Hepatocyte (in vitro differentiated cells): ENCODE measurements around the gene NXPH1. TPM values are rescaled to one million over a fixed set of nuclear protein-coding genes. Genes with fewer than 3 reads are reported as not detected.

Experiments
- DNase-seq: peaks from one replicate; pipeline ENCODE4 v3.0.0-alpha.2; 2016; ENCODE audit warnings: low spot score
- H2AFZ ChIP-seq: fragments of 200-600 bp; sonication (generic); 2 replicates; pipeline ENCODE4 v1.6.0; 2016; ENCODE audit warnings: antibody characterized with exemption, mild to moderate bottlenecking
- H3K27ac ChIP-seq: fragments of 200-600 bp; sonication (generic); 2 replicates; pipeline ENCODE4 v1.5.1; 2016; ENCODE audit warnings: mild to moderate bottlenecking
- H3K27me3 ChIP-seq: fragments of 200-600 bp; sonication (generic); 2 replicates; pipeline ENCODE4 v1.6.1; 2016
- H3K36me3 ChIP-seq: fragments of 200-600 bp; sonication (generic); replicated peaks from 2 replicates; pipeline ENCODE4 v1.5.1; 2016; ENCODE audit warnings: low read depth; ENCODE audit not compliant: insufficient read depth
- H3K4me1 ChIP-seq: fragments of 200-600 bp; sonication (generic); 2 replicates; pipeline ENCODE4 v1.5.1; 2016; ENCODE audit warnings: mild to moderate bottlenecking, moderate library complexity; ENCODE audit not compliant: insufficient read depth
- H3K4me2 ChIP-seq: fragments of 200-600 bp; sonication (generic); 2 replicates; pipeline ENCODE4 v1.6.0; 2016
- H3K4me3 ChIP-seq: fragments of 200-600 bp; sonication (generic); 2 replicates; pipeline ENCODE4 v1.5.1; 2016; ENCODE audit warnings: mild to moderate bottlenecking
- H3K79me2 ChIP-seq: fragments of 200-600 bp; sonication (generic); 2 replicates; pipeline ENCODE4 v1.6.0; 2017; ENCODE audit warnings: mild to moderate bottlenecking
- H3K9me2 ChIP-seq: fragments of 200-600 bp; sonication (generic); replicated peaks from 2 replicates; pipeline ENCODE4 v1.6.0; 2017; ENCODE audit warnings: mild to moderate bottlenecking; ENCODE audit not compliant: insufficient read depth
- H3K9me3 ChIP-seq: fragments of 200-600 bp; sonication (generic); 2 replicates; pipeline ENCODE4 v1.5.1; 2016; ENCODE audit warnings: low read depth, mild to moderate bottlenecking
- H4K20me1 ChIP-seq: fragments of 200-600 bp; sonication (generic); 2 replicates; pipeline ENCODE4 v1.6.0; 2016; ENCODE audit warnings: mild to moderate bottlenecking; ENCODE audit not compliant: insufficient read depth, poor library complexity, severe bottlenecking
- CTCF ChIP-seq: fragments of 200-600 bp; sonication (generic); IDR thresholded peaks from 2 replicates; pipeline ENCODE4 v1.5.1; 2016; ENCODE audit warnings: antibody characterized with exemption, mild to moderate bottlenecking; ENCODE audit not compliant: poor library complexity
- EZH2 ChIP-seq: fragments of 200-600 bp; sonication (generic); IDR thresholded peaks from 2 replicates; pipeline ENCODE4 v1.6.1; 2016; ENCODE audit warnings: antibody characterized with exemption, mild to moderate bottlenecking, borderline replicate concordance
- EZH2phosphoT487 ChIP-seq: fragments of 200-600 bp; sonication (generic); IDR thresholded peaks from one replicate; pipeline ENCODE4 v1.6.1; 2018; ENCODE audit warnings: antibody characterized with exemption, mild to moderate bottlenecking, low read depth, moderate library complexity; ENCODE audit not compliant: unreplicated experiment, severe bottlenecking
- WGBS: methylation state at CpG from one replicate; pipeline ENCODE4 v1.1.6; 2016; ENCODE audit warnings: low lambda C conversion rate; ENCODE audit errors: missing lambda C conversion rate; 5-methylcytosine and 5-hydroxymethylcytosine counted together
- polyA plus RNA-seq: library from polyadenylated mRNA; unstranded; fragments of >200 nt; fragmentation: Nextera tagmentation; extraction: Ambion mirVana; gene quantifications from 2 replicates; pipeline ENCODE4 v1.2.1, GENCODE V29; 2016
- total RNA-seq: library from RNA; depleted of rRNA; stranded (reverse); fragments of >200 nt; gene quantifications from 2 replicates; pipeline ENCODE4 v1.2.3, GENCODE V29; 2014

The NXPH1 gene
- total and polyA plus RNA-seq, 2 experiments from 2014 or later, result not detected

GRCh38 chr7:8668627-8669500 lies 235.5 kb downstream of the NXPH1 start:
- DNase-seq, result no peak
- no peaks in the 10 kb centered on the region for H3K27me3 ChIP-seq
- no peaks in the 10 kb centered on the region for H3K9me2 ChIP-seq
- H3K4me2 ChIP-seq, result no peak overlapping the region
- H3K79me2 ChIP-seq, result no peaks in the 10 kb centered on the region
- 87% methylated on average over 6 of the region's 6 CpGs for WGBS
- no peaks in the 10 kb centered on the region for H3K9me3 ChIP-seq
- TF ChIP-seq CTCF (no peak), EZH2phosphoT487 (no peak), EZH2 (no peak)
- H4K20me1 ChIP-seq, result no peaks in the 10 kb centered on the region
- no peaks in the 10 kb centered on the region for H3K4me1 ChIP-seq
- no peaks in the 10 kb centered on the region for H3K36me3 ChIP-seq
- H3K4me3 ChIP-seq, result no peak overlapping the region
- no peak overlapping the region for H2AFZ ChIP-seq
- no peak overlapping the region for H3K27ac ChIP-seq

GRCh38 chr7:8669501-8669851 lies 236.1 kb downstream of the NXPH1 start:
- no peaks in the 10 kb centered on the region for H3K36me3 ChIP-seq
- H3K27me3 ChIP-seq, result no peaks in the 10 kb centered on the region
- no peaks in the 10 kb centered on the region for H4K20me1 ChIP-seq
- no peaks in the 10 kb centered on the region for H3K9me3 ChIP-seq
- H2AFZ ChIP-seq, result no peak overlapping the region
- H3K27ac ChIP-seq, result no peak overlapping the region
- H3K4me1 ChIP-seq, result no peaks in the 10 kb centered on the region
- H3K4me3 ChIP-seq, result no peak overlapping the region
- TF ChIP-seq CTCF, result no peak
- TF ChIP-seq EZH2phosphoT487, result no peak
- TF ChIP-seq EZH2, result no peak
- H3K79me2 ChIP-seq, result no peaks in the 10 kb centered on the region
- no peak overlapping the region for H3K4me2 ChIP-seq
- DNase-seq, result no peak
- no peaks in the 10 kb centered on the region for H3K9me2 ChIP-seq

GRCh38 chr7:8684426-8684825 lies 251.0 kb downstream of the NXPH1 start:
- WGBS, result 82% methylated on average over 4 of the region's 4 CpGs
- TF ChIP-seq EZH2, result no peak
- no peak for TF ChIP-seq EZH2phosphoT487
- no peak for TF ChIP-seq CTCF

More at GRCh38 chr7:8684426-8684825, 251.0 kb downstream of the NXPH1 start:
- H3K27me3 ChIP-seq, result no peaks in the 10 kb centered on the region
- no peaks in the 10 kb centered on the region for H4K20me1 ChIP-seq
- no peaks in the 10 kb centered on the region for H3K9me3 ChIP-seq
- H3K4me3 ChIP-seq, result no peak overlapping the region
- no peak overlapping the region for H3K27ac ChIP-seq
- H3K79me2 ChIP-seq, result no peaks in the 10 kb centered on the region
- H3K4me2 ChIP-seq, result no peak overlapping the region
- H3K9me2 ChIP-seq, result no peaks in the 10 kb centered on the region
- H3K4me1 ChIP-seq, result no peaks in the 10 kb centered on the region
- H3K36me3 ChIP-seq, result no peaks in the 10 kb centered on the region
- DNase-seq, result no peak
- no peak overlapping the region for H2AFZ ChIP-seq
